Brain microvascular endothelial cell (primary cell): ENCODE measurements around the gene EFNB3.

Experiments
- DNase-seq: peaks from one replicate; pipeline ENCODE4 v3.0.0-alpha.2; 2020
- H3K27ac ChIP-seq: fragments of 250-450 bp; sonication (Bioruptor Pico); 2 replicates; pipeline ENCODE4 v1.5.1; 2020; ENCODE audit warnings: mild to moderate bottlenecking, moderate library complexity
- H3K27me3 ChIP-seq: fragments of 250-450 bp; sonication (Bioruptor Pico); replicated peaks from 2 replicates; pipeline ENCODE4 v1.5.1; 2020; ENCODE audit warnings: mild to moderate bottlenecking
- H3K36me3 ChIP-seq: fragments of 250-450 bp; sonication (Bioruptor Pico); replicated peaks from 2 replicates; pipeline ENCODE4 v1.5.1; 2020; ENCODE audit warnings: mild to moderate bottlenecking
- H3K4me3 ChIP-seq: 2 replicates; pipeline ENCODE4 v1.5.1; 2011; ENCODE audit warnings: low read depth, mild to moderate bottlenecking, control low read depth, low read length, moderate library complexity
- CTCF ChIP-seq: IDR thresholded peaks from 2 replicates; pipeline ENCODE4 v1.5.1; 2011; ENCODE audit warnings: low read depth, mild to moderate bottlenecking, moderate library complexity, low read length, control low read depth, inconsistent platforms; ENCODE audit errors: missing control alignments
- in situ Hi-C: cut with HindIII; loops from 2 replicates; pipeline ENCODE4 v1.10.0; 2017; ENCODE audit warnings: low sequenced_read_pairs, low pct_ligation_motif_present

EFNB3 gene

GRCh38 chr17:7673239-7673638, 31.8 kb upstream of the EFNB3 start:
- DNase-seq, result no peak
- Histone ChIP-seq H3K27ac (no peak overlapping the region), H3K27me3 (no peaks in the 10 kb centered on the region), H3K36me3 (peaks cover 70% of the 10 kb centered on the region), H3K4me3 (no peak overlapping the region)
- in situ Hi-C loops, result no loop called here
- TF ChIP-seq CTCF, result peak; percentile 62

- no peaks in the 10 kb centered on the region for H3K27me3 ChIP-seq
- DNase-seq, result no peak
- no peak overlapping the region for H3K27ac ChIP-seq
- peaks cover 55% of the 10 kb centered on the region for H3K36me3 ChIP-seq
- no peak for TF ChIP-seq CTCF
- in situ Hi-C loops, result no loop called here
- H3K4me3 ChIP-seq, result no peak overlapping the region
Measured at GRCh38 chr17:7674934-7675333, 30.1 kb upstream of the EFNB3 start.

- Histone ChIP-seq H3K27ac (no peak overlapping the region), H3K4me3 (no peak overlapping the region), H3K27me3 (no peaks in the 10 kb centered on the region), H3K36me3 (peaks cover 39% of the 10 kb centered on the region)
- in situ Hi-C loops, result no loop called here
- TF ChIP-seq CTCF, result no peak
- no peak for DNase-seq
Measured at GRCh38 chr17:7676533-7676932, 28.5 kb upstream of the EFNB3 start.

GRCh38 chr17:7677388-7678067, 27.5 kb upstream of the EFNB3 start:
- Histone ChIP-seq H3K27me3 (no peaks in the 10 kb centered on the region), H3K36me3 (peaks cover 31% of the 10 kb centered on the region), H3K27ac (no peak overlapping the region), H3K4me3 (no peak overlapping the region)
- in situ Hi-C loops, result no loop called here
- TF ChIP-seq CTCF, result no peak
- no peak for DNase-seq

- Histone ChIP-seq H3K4me3 (peak overlapping the region; percentile 95), H3K27ac (peak overlapping the region; percentile 97), H3K27me3 (no peaks in the 10 kb centered on the region), H3K36me3 (peaks cover 3% of the 10 kb centered on the region)
- no peak for TF ChIP-seq CTCF
- in situ Hi-C loops, result no loop called here
- DNase-seq, result no peak
Measured at GRCh38 chr17:7684851-7685532, 20.0 kb upstream of the EFNB3 start.
